GM21825 (cell line): ENCODE results near the gene BBLN.
"Not testable (repeated sequence)": the region's sequence is repeated elsewhere in the genome, so short reads cannot be mapped to it uniquely, and the experiment has no call there.

Experiments
- ATAC-seq: cut with Tn5 transposase; IDR thresholded peaks from one replicate; pipeline ENCODE4 v1.9.1; 2021; ENCODE audit warnings: mild to moderate bottlenecking, moderate library complexity; ENCODE audit not compliant: unreplicated experiment

BBLN gene

GRCh38 chr9:128159784-128160602 is at the start of gene BBLN:
BBLN (plus strand) TSS chr9:128160265; CDS start chr9:128160408, 143 bp downstream.
- peak; percentile 67 for ATAC-seq

- not testable (repeated sequence) for ATAC-seq
These were observed 48.3 kb upstream of the BBLN start for GRCh38 chr9:128111726-128112125.

- ATAC-seq: no peak
These were observed 46.3 kb upstream of the BBLN start for GRCh38 chr9:128113526-128114325.

- ATAC-seq: no peak
These were observed 45.5 kb upstream of the BBLN start for GRCh38 chr9:128114326-128115186.

GRCh38 chr9:128115187-128116103 is 44.6 kb upstream of the BBLN start:
- ATAC-seq: no peak

GRCh38 chr9:128116104-128117083 is 43.7 kb upstream of the BBLN start:
- ATAC-seq: no peak

GRCh38 chr9:128117613-128118471 is 42.2 kb upstream of the BBLN start:
- ATAC-seq: peak; percentile 52

- ATAC-seq: no peak
These were observed 41.6 kb upstream of the BBLN start for GRCh38 chr9:128118472-128118857.

GRCh38 chr9:128118971-128119665 is 40.9 kb upstream of the BBLN start:
- ATAC-seq: no peak

GRCh38 chr9:128120061-128120740 is 39.9 kb upstream of the BBLN start:
- ATAC-seq: no peak

- no peak for ATAC-seq
These were observed 39.2 kb upstream of the BBLN start for GRCh38 chr9:128120741-128121465.

GRCh38 chr9:128121466-128121810 is 38.6 kb upstream of the BBLN start:
- ATAC-seq: no peak

- no peak for ATAC-seq
These were observed 37.9 kb upstream of the BBLN start for GRCh38 chr9:128121924-128122808.

- no peak for ATAC-seq
These were observed 37.3 kb upstream of the BBLN start for GRCh38 chr9:128122809-128123175.

GRCh38 chr9:128123451-128124080 is 36.5 kb upstream of the BBLN start:
- no peak for ATAC-seq
